Measurements from ENCODE around the gene DCST2. TPM values are rescaled to one million over a fixed set of nuclear protein-coding genes. Genes with fewer than 3 reads are reported as not detected.

DCST2 gene
- total and polyA plus RNA-seq, 4 donors, result 0.31 to 1.7 (median 1.2) TPM

- Histone ChIP-seq H3K27ac (ENCODE audit: low read depth in 1 of 2, low read length in 1 of 2) (no peak overlapping the region), H3K9me3 (ENCODE audit: control insufficient read depth in 4 of 4, insufficient read depth in 3 of 4, low read length in 3 of 4) (no peaks in the 10 kb centered on the region), H3K4me3 (no peak overlapping the region), H3K4me1 (ENCODE audit: control insufficient read depth in 5 of 5, insufficient read depth in 5 of 5, low read length in 5 of 5) (peaks cover 0 to 10% (median 4%) of the 10 kb centered on the region in 5 donors), H3K9ac (ENCODE audit: insufficient read depth in 1 of 2, low read length in 2 of 2) (no peak overlapping the region), H3K36me3 (ENCODE audit: control insufficient read depth in 4 of 4, insufficient read depth in 4 of 4, low read length in 4 of 4) (peaks cover 0 to 23% (median 0%) of the 10 kb centered on the region in 4 donors), H3K27me3 (ENCODE audit: control insufficient read depth in 3 of 3, insufficient read depth in 3 of 3, low read length in 2 of 3) (no peaks in the 10 kb centered on the region)
- 79 to 88% methylated on average over 11 of the region's 11 CpGs for WGBS, 2 donors
- TF ChIP-seq CTCF (IDR thresholded peaks at IDR 0.05; ENCODE audit: control extremely low read depth, extremely low read depth), result no peak
- DNase-seq (no peak), ATAC-seq (ENCODE audit: insufficient read depth, low FRiP score) (no peak)
These were observed 14.0 kb downstream of the DCST2 start for GRCh38 chr1:155019377-155020245.

GRCh38 chr1:155018617-155019348 is 14.8 kb downstream of the DCST2 start:
- TF ChIP-seq CTCF (IDR thresholded peaks at IDR 0.05; ENCODE audit: control extremely low read depth, extremely low read depth), result no peak
- 84 to 91% methylated on average over 7 to 8 of the region's 8 CpGs for WGBS, 2 donors
- Histone ChIP-seq H3K27ac (ENCODE audit: low read depth in 1 of 2, low read length in 1 of 2) (peak overlapping the region in 1 of 2 donors; percentile 48), H3K36me3 (ENCODE audit: control insufficient read depth in 4 of 4, insufficient read depth in 4 of 4, low read length in 4 of 4) (peaks cover 0 to 29% (median 0%) of the 10 kb centered on the region in 4 donors), H3K27me3 (ENCODE audit: control insufficient read depth in 3 of 3, insufficient read depth in 3 of 3, low read length in 2 of 3) (no peaks in the 10 kb centered on the region), H3K9me3 (ENCODE audit: control insufficient read depth in 4 of 4, insufficient read depth in 3 of 4, low read length in 3 of 4) (no peaks in the 10 kb centered on the region), H3K4me3 (no peak overlapping the region), H3K9ac (ENCODE audit: insufficient read depth in 1 of 2, low read length in 2 of 2) (no peak overlapping the region), H3K4me1 (ENCODE audit: control insufficient read depth in 5 of 5, insufficient read depth in 5 of 5, low read length in 5 of 5) (peaks cover 0 to 10% (median 4%) of the 10 kb centered on the region in 5 donors)
- DNase-seq, result no peak
- ATAC-seq (ENCODE audit: insufficient read depth, low FRiP score), result no peak

DNA sequence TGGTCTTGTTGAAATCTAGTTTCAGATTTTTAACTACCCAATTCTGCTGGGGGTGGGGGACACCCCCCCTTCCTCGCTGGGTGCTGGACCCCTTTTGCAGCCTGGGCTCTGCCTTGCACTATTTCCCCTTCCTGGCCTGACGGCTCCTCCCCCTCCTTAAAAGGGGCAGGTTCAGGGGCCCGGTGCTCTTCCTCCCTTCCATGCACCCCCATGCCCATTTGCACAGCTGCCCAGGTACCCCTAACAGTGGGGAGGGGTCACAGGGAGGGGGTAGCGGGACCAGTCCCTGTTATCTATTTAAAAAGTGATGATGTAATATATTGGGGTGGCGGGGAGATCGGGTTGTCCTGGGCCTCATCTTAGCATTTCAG is 15.7 kb downstream of the DCST2 start:
- Histone ChIP-seq H3K27ac (ENCODE audit: low read depth in 1 of 2, low read length in 1 of 2) (peak overlapping the region in 1 of 2 donors; percentile 74), H3K9ac (ENCODE audit: insufficient read depth in 1 of 2, low read length in 2 of 2) (no peak overlapping the region), H3K36me3 (ENCODE audit: control insufficient read depth in 4 of 4, insufficient read depth in 4 of 4, low read length in 4 of 4) (peaks cover 0 to 30% (median 0%) of the 10 kb centered on the region in 4 donors), H3K4me1 (ENCODE audit: control insufficient read depth in 5 of 5, insufficient read depth in 5 of 5, low read length in 5 of 5) (peaks cover 0 to 10% (median 4%) of the 10 kb centered on the region in 5 donors), H3K9me3 (ENCODE audit: control insufficient read depth in 4 of 4, insufficient read depth in 3 of 4, low read length in 3 of 4) (no peaks in the 10 kb centered on the region), H3K4me3 (no peak overlapping the region), H3K27me3 (ENCODE audit: control insufficient read depth in 3 of 3, insufficient read depth in 3 of 3, low read length in 2 of 3) (no peaks in the 10 kb centered on the region)
- 43 to 49% methylated on average over 6 of the region's 6 CpGs for WGBS, 2 donors
- DNase-seq (no peak), ATAC-seq (ENCODE audit: insufficient read depth, low FRiP score) (no peak)
- TF ChIP-seq CTCF (IDR thresholded peaks at IDR 0.05; ENCODE audit: control extremely low read depth, extremely low read depth), result no peak
